Neural cell (in vitro differentiated cells): ENCODE results near the gene ZNF597. TPM values are rescaled to one million over a fixed set of nuclear protein-coding genes. Genes with fewer than 3 reads are reported as not detected.
A peak's percentile ranks its signal among the peaks of the same experiment; 100 is the strongest.

Experiments
- H2AFZ ChIP-seq: fragments of 200-600, 300-800 bp; sonication (generic), shearing (Covaris generic); 2 replicates; pipeline ENCODE4 v1.6.0; 2014; ENCODE audit warnings: low read depth, mild to moderate bottlenecking, antibody characterized with exemption, low read length, moderate library complexity
- H3F3A ChIP-seq: fragments of 200-600 bp; shearing (Covaris generic); 2 replicates; pipeline ENCODE4 v1.6.1; 2016; ENCODE audit warnings: mild to moderate bottlenecking, moderate library complexity, mixed read lengths, antibody characterized with exemption, low read length; ENCODE audit not compliant: insufficient read depth, poor library complexity, severe bottlenecking
- H3K27ac ChIP-seq: fragments of 200-600, 300-800 bp; sonication (generic), shearing (Covaris generic); 2 replicates; pipeline ENCODE4 v1.5.1; 2014; ENCODE audit warnings: mild to moderate bottlenecking, low read length, moderate library complexity
- H3K27me3 ChIP-seq: fragments of 300-800, 200-600 bp; sonication (generic), shearing (Covaris generic); 2 replicates; pipeline ENCODE4 v1.6.0; 2014; ENCODE audit warnings: mild to moderate bottlenecking, low read depth, low read length, moderate library complexity; ENCODE audit not compliant: insufficient read depth
- H3K36me3 ChIP-seq: fragments of 300-800, 200-600 bp; sonication (generic), shearing (Covaris generic); 2 replicates; pipeline ENCODE4 v1.5.1; 2014; ENCODE audit warnings: mild to moderate bottlenecking, antibody characterized with exemption, low read length, moderate library complexity; ENCODE audit not compliant: insufficient read depth
- H3K4me2 ChIP-seq: fragments of 300-800, 200-600 bp; sonication (generic), shearing (Covaris generic); 2 replicates; pipeline ENCODE4 v1.6.0; 2014; ENCODE audit warnings: mild to moderate bottlenecking, low read length
- H3K4me3 ChIP-seq: fragments of 300-800, 200-600 bp; sonication (generic), shearing (Covaris generic); 2 replicates; pipeline ENCODE4 v1.5.1; 2014; ENCODE audit warnings: mild to moderate bottlenecking, low read length, moderate library complexity
- H3K79me2 ChIP-seq: fragments of 200-600 bp; shearing (Covaris generic); replicated peaks from 2 replicates; pipeline ENCODE4 v1.6.0; 2014; ENCODE audit warnings: mild to moderate bottlenecking, low read length, moderate library complexity; ENCODE audit not compliant: insufficient read depth
- H3K9ac ChIP-seq: fragments of 300-800, 200-600 bp; sonication (generic), shearing (Covaris generic); 2 replicates; pipeline ENCODE4 v1.6.1; 2016; ENCODE audit warnings: mild to moderate bottlenecking, low read length, mixed read lengths
- H3K9me2 ChIP-seq: fragments of 200-600 bp; shearing (Covaris generic); 2 replicates; pipeline ENCODE4 v1.6.1; 2016; ENCODE audit warnings: mild to moderate bottlenecking, low read length, mixed read lengths; ENCODE audit not compliant: insufficient read depth
- H3K9me3 ChIP-seq: fragments of 200-600, 300-800 bp; sonication (generic), shearing (Covaris generic); 2 replicates; pipeline ENCODE4 v1.6.1; 2016; ENCODE audit warnings: mild to moderate bottlenecking, mixed run types, low read length, moderate library complexity, mixed read lengths
- H4K20me1 ChIP-seq: fragments of 200-600 bp; shearing (Covaris generic); 2 replicates; pipeline ENCODE4 v1.6.1; 2016; ENCODE audit warnings: mild to moderate bottlenecking, mixed run types; ENCODE audit not compliant: insufficient read depth
- CTCF ChIP-seq: fragments of 450-650 bp; IDR thresholded peaks from 2 replicates; pipeline ENCODE4 v1.5.1; 2014; ENCODE audit warnings: antibody characterized with exemption, mild to moderate bottlenecking, moderate library complexity; ENCODE audit not compliant: poor library complexity, severe bottlenecking
- EP300 ChIP-seq: fragments of 450-650 bp; conservative IDR thresholded peaks from 2 replicates; pipeline ENCODE4 v1.6.1; 2014; ENCODE audit warnings: antibody characterized with exemption, mild to moderate bottlenecking, moderate library complexity; ENCODE audit not compliant: poor library complexity, severe bottlenecking
- EZH2 ChIP-seq: fragments of 200-600, 300-800 bp; shearing (Covaris generic), sonication (generic); IDR thresholded peaks from 2 replicates; pipeline ENCODE4 v1.6.1; 2014; ENCODE audit warnings: antibody characterized with exemption, low read length, borderline replicate concordance, mild to moderate bottlenecking; ENCODE audit not compliant: insufficient read depth, poor library complexity, severe bottlenecking
- MXI1 ChIP-seq: fragments of 450-650 bp; conservative IDR thresholded peaks from 2 replicates; pipeline ENCODE4 v1.6.1; 2014; ENCODE audit warnings: antibody characterized with exemption, mild to moderate bottlenecking; ENCODE audit not compliant: poor library complexity, severe bottlenecking
- POLR2AphosphoS5 ChIP-seq: IDR thresholded peaks from 2 replicates; pipeline ENCODE4 v1.6.1; 2012
- RAD21 ChIP-seq: fragments of 450-650 bp; conservative IDR thresholded peaks from 2 replicates; pipeline ENCODE4 v1.6.1; 2014; ENCODE audit warnings: antibody characterized with exemption, mild to moderate bottlenecking, moderate library complexity
- REST ChIP-seq: IDR thresholded peaks from 2 replicates; pipeline ENCODE4 v1.6.1; 2012; ENCODE audit warnings: borderline replicate concordance
- SMC3 ChIP-seq: fragments of 450-650 bp; conservative IDR thresholded peaks from 2 replicates; pipeline ENCODE4 v1.6.1; 2014; ENCODE audit warnings: antibody characterized with exemption, mild to moderate bottlenecking, moderate library complexity; ENCODE audit not compliant: poor library complexity
- TAF1 ChIP-seq: IDR thresholded peaks from 2 replicates; pipeline ENCODE4 v1.6.1; 2012; ENCODE audit warnings: low read depth
- polyA plus RNA-seq: library from polyadenylated mRNA; depleted of rRNA; stranded (reverse); fragments of >200 nt; gene quantifications from 2 replicates; pipeline ENCODE4 v1.2.3, GENCODE V29; 2014

ZNF597 gene
- polyA plus RNA-seq, 1 donor from 2014 or later, result 2.0 TPM

- H3K9ac ChIP-seq, result no peak overlapping the region
- no peaks in the 10 kb centered on the region for H3K9me3 ChIP-seq
- no peak overlapping the region for H2AFZ ChIP-seq
- H3K9me2 ChIP-seq, result no peaks in the 10 kb centered on the region
- H3F3A ChIP-seq, result no peaks in the 10 kb centered on the region
- H4K20me1 ChIP-seq, result no peaks in the 10 kb centered on the region
- no peak overlapping the region for H3K4me3 ChIP-seq
- no peaks in the 10 kb centered on the region for H3K27me3 ChIP-seq
- no peak overlapping the region for H3K4me2 ChIP-seq
- H3K36me3 ChIP-seq, result no peaks in the 10 kb centered on the region
- TF ChIP-seq RAD21 (no peak), EP300 (no peak), EZH2 (no peak), REST (no peak), CTCF (no peak), POLR2AphosphoS5 (no peak), MXI1 (no peak), SMC3 (no peak), TAF1 (no peak)
- H3K27ac ChIP-seq, result no peak overlapping the region
- peaks cover 63% of the 10 kb centered on the region for H3K79me2 ChIP-seq
Measured at GRCh38 chr16:3460585-3460984, 17.3 kb upstream of the ZNF597 start.

GRCh38 chr16:3460121-3460520 lies 16.8 kb upstream of the ZNF597 start:
- Histone ChIP-seq H3K79me2 (peaks cover 59% of the 10 kb centered on the region), H3K27ac (no peak overlapping the region), H2AFZ (no peak overlapping the region), H3K9ac (no peak overlapping the region), H3K27me3 (no peaks in the 10 kb centered on the region), H4K20me1 (no peaks in the 10 kb centered on the region), H3K4me2 (no peak overlapping the region), H3F3A (no peaks in the 10 kb centered on the region), H3K9me2 (no peaks in the 10 kb centered on the region), H3K36me3 (no peaks in the 10 kb centered on the region), H3K4me3 (peak overlapping the region; percentile 96), H3K9me3 (no peaks in the 10 kb centered on the region)
- TF ChIP-seq TAF1 (no peak), EP300 (no peak), CTCF (no peak), SMC3 (no peak), EZH2 (no peak), RAD21 (no peak), REST (no peak), POLR2AphosphoS5 (no peak), MXI1 (no peak)
